Measurements from ENCODE around the gene TANC1.

Gene TANC1

DNA sequence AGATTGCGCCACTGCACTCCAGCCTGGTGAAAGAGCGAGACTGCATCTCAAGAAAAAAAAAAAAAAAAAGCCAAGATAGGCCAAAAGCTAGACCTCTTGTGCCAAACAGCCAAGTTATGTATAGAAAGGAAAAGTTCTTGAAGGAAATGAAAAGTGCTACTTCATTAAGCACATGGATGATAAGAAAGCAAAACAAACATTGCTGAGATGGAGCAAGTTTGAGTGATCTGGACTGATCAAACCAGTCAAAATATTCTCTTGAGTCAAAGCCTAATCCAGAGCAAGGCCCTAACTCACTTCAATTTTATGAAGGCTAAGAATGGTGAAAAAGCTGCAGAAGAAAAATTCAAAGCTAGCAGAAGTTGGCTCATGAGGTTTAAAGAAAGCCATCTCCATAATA is 28.1 kb upstream of the TANC1 start:
- DNase-seq (ENCODE audit: insufficient read length, low spot score) = no peak
- TF ChIP-seq, protein P1, sequence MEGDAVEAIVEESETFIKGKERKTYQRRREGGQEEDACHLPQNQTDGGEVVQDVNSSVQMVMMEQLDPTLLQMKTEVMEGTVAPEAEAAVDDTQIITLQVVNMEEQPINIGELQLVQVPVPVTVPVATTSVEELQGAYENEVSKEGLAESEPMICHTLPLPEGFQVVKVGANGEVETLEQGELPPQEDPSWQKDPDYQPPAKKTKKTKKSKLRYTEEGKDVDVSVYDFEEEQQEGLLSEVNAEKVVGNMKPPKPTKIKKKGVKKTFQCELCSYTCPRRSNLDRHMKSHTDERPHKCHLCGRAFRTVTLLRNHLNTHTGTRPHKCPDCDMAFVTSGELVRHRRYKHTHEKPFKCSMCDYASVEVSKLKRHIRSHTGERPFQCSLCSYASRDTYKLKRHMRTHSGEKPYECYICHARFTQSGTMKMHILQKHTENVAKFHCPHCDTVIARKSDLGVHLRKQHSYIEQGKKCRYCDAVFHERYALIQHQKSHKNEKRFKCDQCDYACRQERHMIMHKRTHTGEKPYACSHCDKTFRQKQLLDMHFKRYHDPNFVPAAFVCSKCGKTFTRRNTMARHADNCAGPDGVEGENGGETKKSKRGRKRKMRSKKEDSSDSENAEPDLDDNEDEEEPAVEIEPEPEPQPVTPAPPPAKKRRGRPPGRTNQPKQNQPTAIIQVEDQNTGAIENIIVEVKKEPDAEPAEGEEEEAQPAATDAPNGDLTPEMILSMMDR (IDR thresholded peaks at IDR 0.05; ENCODE audit: insufficient read depth, missing control alignments) = no peak
- no peak for FAIRE-seq

DNA sequence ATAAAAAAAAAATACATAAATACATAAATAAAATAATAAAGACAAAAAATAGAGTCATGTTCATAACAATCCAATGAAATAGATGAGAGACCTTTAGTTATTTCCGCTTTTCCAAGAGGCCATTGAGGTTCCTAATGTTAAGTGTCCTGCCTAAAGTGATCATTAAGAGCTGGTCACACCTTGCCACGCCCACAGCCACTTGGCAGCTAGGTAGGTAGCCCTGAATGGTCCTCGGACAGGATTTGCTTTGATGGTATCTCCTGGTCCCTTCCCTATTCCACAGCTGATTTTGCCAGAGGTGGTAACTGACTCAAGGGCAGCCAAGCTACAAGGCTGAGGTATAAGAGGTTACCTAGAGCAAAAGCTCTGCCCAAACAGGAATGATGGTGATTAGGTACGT is 24.5 kb upstream of the TANC1 start:
- TF ChIP-seq, protein P1 (IDR thresholded peaks at IDR 0.05; ENCODE audit: insufficient read depth, missing control alignments) = no peak
- DNase-seq (ENCODE audit: insufficient read length, low spot score) (no peak), FAIRE-seq (no peak)

DNA sequence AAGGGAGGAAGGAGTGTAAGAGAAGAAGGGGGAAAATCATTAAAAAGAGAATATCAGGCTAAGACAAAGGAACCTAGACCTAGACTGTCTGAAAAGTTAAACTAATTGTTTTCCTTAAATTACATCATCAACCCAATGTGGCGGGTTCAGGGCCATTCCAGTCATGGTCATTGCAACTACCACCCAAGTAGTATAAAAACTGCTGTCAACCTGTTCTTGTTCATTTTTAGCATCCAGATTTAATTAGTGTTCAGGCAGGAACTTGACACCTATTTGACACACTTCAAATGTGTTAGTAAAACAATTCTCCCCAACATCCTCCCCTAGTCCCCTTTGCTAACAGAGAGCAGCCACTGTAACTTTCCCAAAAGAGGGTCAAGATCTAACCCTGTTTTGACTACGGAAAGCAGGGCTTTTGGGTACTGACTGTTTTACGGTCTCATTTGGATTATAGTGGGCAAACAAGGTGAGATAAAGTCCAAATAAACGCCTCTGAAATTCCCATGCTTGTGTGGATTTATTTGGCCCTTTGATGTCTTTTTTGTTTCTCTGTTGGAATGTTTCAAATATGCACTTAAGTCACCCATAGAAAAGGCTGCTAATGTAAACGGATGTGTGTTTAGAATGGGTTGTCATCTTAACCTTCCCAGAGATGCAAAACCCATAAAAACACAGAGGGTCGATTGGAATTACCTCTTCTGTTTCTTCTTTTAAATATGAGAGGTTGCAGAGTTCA is 19.3 kb upstream of the TANC1 start:
- DNase-seq (ENCODE audit: insufficient read length, low spot score) (no peak), FAIRE-seq (no peak)
- TF ChIP-seq, protein P1 (IDR thresholded peaks at IDR 0.05; ENCODE audit: insufficient read depth, missing control alignments) = no peak

DNA sequence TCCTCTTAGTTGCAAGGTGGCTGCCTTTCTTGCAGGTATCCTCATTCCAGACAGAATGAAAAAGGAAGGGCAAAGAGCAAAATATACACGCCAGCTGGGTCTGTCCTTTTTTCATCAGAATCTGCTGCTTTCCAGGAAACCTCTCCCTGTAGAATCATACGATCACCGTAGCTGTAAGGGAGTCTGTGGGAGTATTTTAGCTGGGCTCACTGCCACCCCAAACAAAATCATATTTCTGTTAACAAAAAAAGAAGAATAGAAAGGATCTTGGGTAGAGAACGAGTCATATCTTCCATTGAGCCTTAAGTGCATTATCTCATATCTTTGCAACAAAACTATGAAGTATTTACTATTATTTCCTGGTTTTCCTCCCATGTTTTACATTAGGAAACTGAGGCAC is 15.0 kb upstream of the TANC1 start:
- DNase-seq (ENCODE audit: insufficient read length, low spot score) (no peak), FAIRE-seq (no peak)
- TF ChIP-seq, protein P1 (IDR thresholded peaks at IDR 0.05; ENCODE audit: insufficient read depth, missing control alignments) = no peak

DNA sequence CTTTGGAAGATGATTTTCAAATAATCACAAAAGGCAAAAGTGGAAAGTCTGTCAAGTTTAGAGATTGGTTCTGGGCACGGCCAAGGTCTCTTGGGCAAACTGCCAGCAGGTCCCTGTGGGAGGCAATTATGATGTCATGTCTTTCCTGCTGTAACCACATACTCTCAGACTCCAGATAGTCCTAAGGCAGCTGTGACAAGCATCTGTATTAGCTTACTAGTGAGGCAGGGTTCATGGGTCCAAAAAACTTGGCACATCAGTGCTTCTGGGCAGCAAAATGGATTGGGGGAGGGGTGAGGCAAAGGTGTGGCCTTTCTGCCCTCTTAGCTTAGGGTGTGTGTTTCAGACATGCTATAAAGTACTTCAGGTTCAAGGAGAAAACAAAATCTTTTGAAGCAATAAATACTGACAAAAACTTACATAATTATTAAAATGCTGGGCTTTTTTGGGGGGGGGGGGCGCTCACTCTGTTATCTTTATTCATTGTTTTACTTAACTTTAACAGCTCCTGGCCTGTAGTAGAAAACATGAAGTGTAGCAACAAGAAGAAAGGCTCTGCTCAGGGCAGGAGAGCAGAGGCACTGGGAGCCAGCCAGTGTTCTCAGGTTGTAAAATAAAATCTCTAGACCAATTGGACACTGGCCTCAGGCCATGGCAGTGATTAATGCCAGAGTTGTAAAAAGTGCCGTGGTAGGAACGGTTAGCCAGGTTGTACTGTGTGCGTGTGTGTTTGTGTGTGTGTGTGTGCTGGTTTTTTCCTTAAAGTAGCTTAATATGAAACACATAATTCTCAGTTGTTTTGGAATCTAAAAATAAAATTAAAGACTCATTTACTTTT is 14.3 kb upstream of the TANC1 start:
- TF ChIP-seq, protein P1 (IDR thresholded peaks at IDR 0.05; ENCODE audit: insufficient read depth, missing control alignments) = no peak
- DNase-seq (ENCODE audit: insufficient read length, low spot score) (no peak), FAIRE-seq (no peak)

DNA sequence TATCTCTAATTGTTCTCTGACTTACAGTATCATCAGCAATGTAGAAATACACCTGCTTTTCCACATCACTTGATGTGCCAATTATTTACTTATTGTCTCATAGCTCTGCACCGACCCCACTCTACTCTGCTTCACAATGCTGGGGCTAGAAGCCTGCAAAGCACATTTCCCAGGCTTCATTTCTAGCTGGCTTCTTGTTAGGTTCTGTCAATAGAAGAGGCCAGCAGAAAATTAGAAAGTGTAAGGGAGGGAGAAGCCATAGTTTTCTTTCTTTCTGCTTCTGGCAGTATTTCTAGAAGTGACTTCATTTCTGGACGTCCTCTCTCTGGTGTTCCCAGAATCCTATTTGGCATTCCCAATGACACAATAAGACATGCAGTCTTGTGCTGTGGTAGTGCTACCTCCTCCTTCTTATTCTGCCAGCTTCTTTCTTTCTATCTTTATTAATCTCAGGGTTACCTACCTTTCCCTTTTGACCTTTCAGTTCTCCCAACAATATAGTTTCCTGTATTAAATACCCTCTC is 12.5 kb upstream of the TANC1 start:
- FAIRE-seq = no peak

More for the DNA sequence above, 12.5 kb upstream of the TANC1 start:
- TF ChIP-seq, protein P1 (IDR thresholded peaks at IDR 0.05; ENCODE audit: insufficient read depth, missing control alignments) = no peak
- DNase-seq (ENCODE audit: insufficient read length, low spot score) = no peak
